ENCODE measurements around the gene P2RX6. TPM values are rescaled to one million over a fixed set of nuclear protein-coding genes. Genes with fewer than 3 reads are reported as not detected.
A peak's percentile ranks its signal among the peaks of the same experiment; 100 is the strongest.

Gene P2RX6
- total and polyA plus RNA-seq, 9 of the 15 experiments (the other 6 are each of a cell fraction or from before 2014, with no cell fraction given) = 0.01 to 3.9 (median 1.5) TPM; not detected in 1

GRCh38 chr22:20981787-20982562, 33.0 kb upstream of the P2RX6 start, which contains the start of gene LZTR1 (continued):
- TF ChIP-seq ZNF165 (CRISPR knock-in tag; IDR thresholded peaks at IDR 0.05; ENCODE audit: borderline replicate concordance) (peak; percentile 97), DACH1 (IDR thresholded peaks at IDR 0.05; ENCODE audit: partially characterized antibody) (no peak), ZNF347 (CRISPR knock-in tag; IDR thresholded peaks at IDR 0.05; ENCODE audit: low read depth) (no peak; the same call in none of the 2 replicates), SMAD3 (CRISPR knock-in tag; conservative IDR thresholded peaks at IDR 0.05) (peak; percentile 98), ZNF224 (CRISPR knock-in tag; IDR thresholded peaks at IDR 0.05) (no peak), GABPB2 (CRISPR knock-in tag; conservative IDR thresholded peaks at IDR 0.05) (peak; percentile 94; the same call in 1 of the 2 replicates), LCOR (CRISPR knock-in tag; IDR thresholded peaks at IDR 0.05) (no peak), ZNF589 (CRISPR knock-in tag; IDR thresholded peaks at IDR 0.05; ENCODE audit: low read depth) (no peak), GTF2A2 (tag; IDR thresholded peaks at IDR 0.05) (peak; percentile 79), MEF2D (tag; conservative IDR thresholded peaks at IDR 0.05; ENCODE audit: low read depth) (peak; percentile 83), FOS (IDR thresholded peaks at IDR 0.05; ENCODE audit: extremely low read depth, insufficient read length) (no peak)
- TF ChIP-seq, protein P1, sequence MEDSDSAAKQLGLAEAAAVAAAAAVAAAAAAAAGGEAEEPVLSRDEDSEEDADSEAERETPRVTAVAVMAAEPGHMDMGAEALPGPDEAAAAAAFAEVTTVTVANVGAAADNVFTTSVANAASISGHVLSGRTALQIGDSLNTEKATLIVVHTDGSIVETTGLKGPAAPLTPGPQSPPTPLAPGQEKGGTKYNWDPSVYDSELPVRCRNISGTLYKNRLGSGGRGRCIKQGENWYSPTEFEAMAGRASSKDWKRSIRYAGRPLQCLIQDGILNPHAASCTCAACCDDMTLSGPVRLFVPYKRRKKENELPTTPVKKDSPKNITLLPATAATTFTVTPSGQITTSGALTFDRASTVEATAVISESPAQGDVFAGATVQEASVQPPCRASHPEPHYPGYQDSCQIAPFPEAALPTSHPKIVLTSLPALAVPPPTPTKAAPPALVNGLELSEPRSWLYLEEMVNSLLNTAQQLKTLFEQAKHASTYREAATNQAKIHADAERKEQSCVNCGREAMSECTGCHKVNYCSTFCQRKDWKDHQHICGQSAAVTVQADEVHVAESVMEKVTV (CRISPR knock-in tag; IDR thresholded peaks at IDR 0.05) = peak; percentile 91
- TF ChIP-seq, protein P2, sequence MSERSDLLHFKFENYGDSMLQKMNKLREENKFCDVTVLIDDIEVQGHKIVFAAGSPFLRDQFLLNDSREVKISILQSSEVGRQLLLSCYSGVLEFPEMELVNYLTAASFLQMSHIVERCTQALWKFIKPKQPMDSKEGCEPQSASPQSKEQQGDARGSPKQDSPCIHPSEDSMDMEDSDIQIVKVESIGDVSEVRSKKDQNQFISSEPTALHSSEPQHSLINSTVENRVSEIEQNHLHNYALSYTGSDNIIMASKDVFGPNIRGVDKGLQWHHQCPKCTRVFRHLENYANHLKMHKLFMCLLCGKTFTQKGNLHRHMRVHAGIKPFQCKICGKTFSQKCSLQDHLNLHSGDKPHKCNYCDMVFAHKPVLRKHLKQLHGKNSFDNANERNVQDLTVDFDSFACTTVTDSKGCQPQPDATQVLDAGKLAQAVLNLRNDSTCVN (CRISPR knock-in tag; IDR thresholded peaks at IDR 0.05) = peak; percentile 98
- TF ChIP-seq, protein P3, sequence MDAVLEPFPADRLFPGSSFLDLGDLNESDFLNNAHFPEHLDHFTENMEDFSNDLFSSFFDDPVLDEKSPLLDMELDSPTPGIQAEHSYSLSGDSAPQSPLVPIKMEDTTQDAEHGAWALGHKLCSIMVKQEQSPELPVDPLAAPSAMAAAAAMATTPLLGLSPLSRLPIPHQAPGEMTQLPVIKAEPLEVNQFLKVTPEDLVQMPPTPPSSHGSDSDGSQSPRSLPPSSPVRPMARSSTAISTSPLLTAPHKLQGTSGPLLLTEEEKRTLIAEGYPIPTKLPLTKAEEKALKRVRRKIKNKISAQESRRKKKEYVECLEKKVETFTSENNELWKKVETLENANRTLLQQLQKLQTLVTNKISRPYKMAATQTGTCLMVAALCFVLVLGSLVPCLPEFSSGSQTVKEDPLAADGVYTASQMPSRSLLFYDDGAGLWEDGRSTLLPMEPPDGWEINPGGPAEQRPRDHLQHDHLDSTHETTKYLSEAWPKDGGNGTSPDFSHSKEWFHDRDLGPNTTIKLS (IDR thresholded peaks at IDR 0.05; ENCODE audit: borderline replicate concordance, low read depth) = no peak
- TF ChIP-seq, protein P4, sequence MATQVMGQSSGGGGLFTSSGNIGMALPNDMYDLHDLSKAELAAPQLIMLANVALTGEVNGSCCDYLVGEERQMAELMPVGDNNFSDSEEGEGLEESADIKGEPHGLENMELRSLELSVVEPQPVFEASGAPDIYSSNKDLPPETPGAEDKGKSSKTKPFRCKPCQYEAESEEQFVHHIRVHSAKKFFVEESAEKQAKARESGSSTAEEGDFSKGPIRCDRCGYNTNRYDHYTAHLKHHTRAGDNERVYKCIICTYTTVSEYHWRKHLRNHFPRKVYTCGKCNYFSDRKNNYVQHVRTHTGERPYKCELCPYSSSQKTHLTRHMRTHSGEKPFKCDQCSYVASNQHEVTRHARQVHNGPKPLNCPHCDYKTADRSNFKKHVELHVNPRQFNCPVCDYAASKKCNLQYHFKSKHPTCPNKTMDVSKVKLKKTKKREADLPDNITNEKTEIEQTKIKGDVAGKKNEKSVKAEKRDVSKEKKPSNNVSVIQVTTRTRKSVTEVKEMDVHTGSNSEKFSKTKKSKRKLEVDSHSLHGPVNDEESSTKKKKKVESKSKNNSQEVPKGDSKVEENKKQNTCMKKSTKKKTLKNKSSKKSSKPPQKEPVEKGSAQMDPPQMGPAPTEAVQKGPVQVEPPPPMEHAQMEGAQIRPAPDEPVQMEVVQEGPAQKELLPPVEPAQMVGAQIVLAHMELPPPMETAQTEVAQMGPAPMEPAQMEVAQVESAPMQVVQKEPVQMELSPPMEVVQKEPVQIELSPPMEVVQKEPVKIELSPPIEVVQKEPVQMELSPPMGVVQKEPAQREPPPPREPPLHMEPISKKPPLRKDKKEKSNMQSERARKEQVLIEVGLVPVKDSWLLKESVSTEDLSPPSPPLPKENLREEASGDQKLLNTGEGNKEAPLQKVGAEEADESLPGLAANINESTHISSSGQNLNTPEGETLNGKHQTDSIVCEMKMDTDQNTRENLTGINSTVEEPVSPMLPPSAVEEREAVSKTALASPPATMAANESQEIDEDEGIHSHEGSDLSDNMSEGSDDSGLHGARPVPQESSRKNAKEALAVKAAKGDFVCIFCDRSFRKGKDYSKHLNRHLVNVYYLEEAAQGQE (IDR thresholded peaks at IDR 0.05; ENCODE audit: borderline replicate concordance) = no peak
- TF ChIP-seq, protein P4 (CRISPR knock-in tag; IDR thresholded peaks at IDR 0.05; ENCODE audit: low read depth) = peak; percentile 95

Measured in K562 (cell line).